HEK293 (cell line): ENCODE measurements around the gene CRISP1.

Source experiments
- CTCF ChIA-PET: fragments of 350-600 bp; formaldehyde crosslinking; extraction: SDS; loops from one replicate; lab custom pipeline; 2021; ENCODE audit warnings: antibody characterized with exemption; lab: Yijun Ruan, JAX
- POLR2A ChIA-PET: fragments of 300-600 bp; formaldehyde crosslinking; extraction: SDS; loops from one replicate; lab custom pipeline; 2020; ENCODE audit warnings: antibody characterized with exemption, inconsistent platforms; lab: Yijun Ruan, JAX
- H3K27ac ChIP-seq: fragments of 200-500 bp; sonication (Bioruptor generic); 2 replicates; pipeline ENCODE4 v1.5.1; 2014; ENCODE audit warnings: low read depth, low read length, control low read depth, inconsistent platforms; ENCODE audit errors: extremely low read depth
- H3K36me3 ChIP-seq, 2 experiments: fragments of 200-500 bp in 1 of 2; sonication (Bioruptor generic) in 1 of 2; 1 replicate in 1 of 2; 2 replicates in 1 of 2; pipeline ENCODE4 v1.5.1; 2014 to 2017; ENCODE audit warnings: inconsistent platforms in 2 of 2, low read length in 2 of 2; ENCODE audit not compliant: control insufficient read depth in 2 of 2, insufficient read depth in 1 of 2
- H3K4me1 ChIP-seq: fragments of 200-500 bp; sonication (Bioruptor generic); 2 replicates; pipeline ENCODE4 v1.5.1; 2014; ENCODE audit warnings: mild to moderate bottlenecking, low read length, inconsistent platforms; ENCODE audit not compliant: control insufficient read depth, insufficient read depth
- H3K4me3 ChIP-seq: 2 replicates; pipeline ENCODE4 v1.5.1; 2011; ENCODE audit warnings: low read depth, mild to moderate bottlenecking, control low read depth, low read length, moderate library complexity
- H3K9me3 ChIP-seq: fragments of 200-500 bp; sonication (Bioruptor generic); 2 replicates; pipeline ENCODE4 v1.5.1; 2014; ENCODE audit warnings: low read depth, low read length, inconsistent platforms; ENCODE audit not compliant: control insufficient read depth, insufficient read depth
- GLIS2 ChIP-seq: fragments of 450-650 bp; formaldehyde crosslinking; IDR thresholded peaks from 2 replicates; pipeline ENCODE4 v1.5.1; 2016; ENCODE audit warnings: missing biosample characterization, missing genetic modification characterization
- KLF9 ChIP-seq: fragments of 450-650 bp; formaldehyde crosslinking; IDR thresholded peaks from 2 replicates; pipeline ENCODE4 v1.5.1; 2016; ENCODE audit warnings: missing biosample characterization, missing genetic modification characterization, low read depth
- PRDM6 ChIP-seq: fragments of 450-650 bp; formaldehyde crosslinking; IDR thresholded peaks from 2 replicates; pipeline ENCODE4 v1.5.1; 2017; ENCODE audit warnings: missing biosample characterization, missing genetic modification characterization
- TSHZ1 ChIP-seq: fragments of 450-650 bp; formaldehyde crosslinking; IDR thresholded peaks from 2 replicates; pipeline ENCODE4 v1.5.1; 2016; ENCODE audit warnings: missing biosample characterization, missing genetic modification characterization, borderline replicate concordance
- ZFP69B ChIP-seq: fragments of 450-650 bp; formaldehyde crosslinking; IDR thresholded peaks from 2 replicates; pipeline ENCODE4 v1.5.1; 2016; ENCODE audit warnings: missing biosample characterization, missing genetic modification characterization
- ZNF121 ChIP-seq: fragments of 450-650 bp; formaldehyde crosslinking; IDR thresholded peaks from 2 replicates; pipeline ENCODE4 v1.5.1; 2016; ENCODE audit warnings: missing biosample characterization, missing genetic modification characterization
- ZNF133 ChIP-seq: fragments of 450-650 bp; formaldehyde crosslinking; IDR thresholded peaks from 2 replicates; pipeline ENCODE4 v1.5.1; 2016; ENCODE audit warnings: missing biosample characterization, missing genetic modification characterization
- ZNF18 ChIP-seq: fragments of 450-650 bp; formaldehyde crosslinking; IDR thresholded peaks from 2 replicates; pipeline ENCODE4 v1.5.1; 2016; ENCODE audit warnings: missing biosample characterization, missing genetic modification characterization
- ZNF202 ChIP-seq: fragments of 450-650 bp; formaldehyde crosslinking; IDR thresholded peaks from 2 replicates; pipeline ENCODE4 v1.5.1; 2016; ENCODE audit warnings: missing biosample characterization, missing genetic modification characterization, borderline replicate concordance
- ZNF24 ChIP-seq: fragments of 450-650 bp; formaldehyde crosslinking; IDR thresholded peaks from 2 replicates; pipeline ENCODE4 v1.5.1; 2016; ENCODE audit warnings: missing biosample characterization, missing genetic modification characterization
- ZNF266 ChIP-seq: fragments of 450-650 bp; formaldehyde crosslinking; IDR thresholded peaks from 2 replicates; pipeline ENCODE4 v1.5.1; 2016; ENCODE audit warnings: missing biosample characterization, missing genetic modification characterization, low read depth
- ZNF280C ChIP-seq: fragments of 450-650 bp; formaldehyde crosslinking; IDR thresholded peaks from 2 replicates; pipeline ENCODE4 v1.5.1; 2016; ENCODE audit warnings: missing biosample characterization, missing genetic modification characterization
- ZNF324 ChIP-seq: fragments of 450-650 bp; formaldehyde crosslinking; IDR thresholded peaks from 2 replicates; pipeline ENCODE4 v1.5.1; 2016; ENCODE audit warnings: missing biosample characterization, missing genetic modification characterization
- ZNF426 ChIP-seq: fragments of 450-650 bp; formaldehyde crosslinking; IDR thresholded peaks from 2 replicates; pipeline ENCODE4 v1.5.1; 2017; ENCODE audit warnings: missing biosample characterization, missing genetic modification characterization, mild to moderate bottlenecking, inconsistent platforms, moderate library complexity
- ZNF501 ChIP-seq: fragments of 450-650 bp; formaldehyde crosslinking; IDR thresholded peaks from 2 replicates; pipeline ENCODE4 v1.5.1; 2016; ENCODE audit warnings: missing biosample characterization, missing genetic modification characterization
- ZNF585B ChIP-seq: fragments of 450-650 bp; formaldehyde crosslinking; IDR thresholded peaks from 2 replicates; pipeline ENCODE4 v1.5.1; 2016; ENCODE audit warnings: missing biosample characterization, missing genetic modification characterization
- ZNF610 ChIP-seq: fragments of 450-650 bp; formaldehyde crosslinking; IDR thresholded peaks from 2 replicates; pipeline ENCODE4 v1.5.1; 2016; ENCODE audit warnings: missing biosample characterization, missing genetic modification characterization, borderline replicate concordance
- ZNF629 ChIP-seq: fragments of 450-650 bp; formaldehyde crosslinking; IDR thresholded peaks from 2 replicates; pipeline ENCODE4 v1.5.1; 2017; ENCODE audit warnings: missing biosample characterization, missing genetic modification characterization
- TF ChIP-seq, protein P1 (sequence below): fragments of 450-650 bp; formaldehyde crosslinking; IDR thresholded peaks from 2 replicates; pipeline ENCODE4 v1.5.1; 2016; ENCODE audit warnings: missing biosample characterization, missing genetic modification characterization

CRISP1 gene

DNA sequence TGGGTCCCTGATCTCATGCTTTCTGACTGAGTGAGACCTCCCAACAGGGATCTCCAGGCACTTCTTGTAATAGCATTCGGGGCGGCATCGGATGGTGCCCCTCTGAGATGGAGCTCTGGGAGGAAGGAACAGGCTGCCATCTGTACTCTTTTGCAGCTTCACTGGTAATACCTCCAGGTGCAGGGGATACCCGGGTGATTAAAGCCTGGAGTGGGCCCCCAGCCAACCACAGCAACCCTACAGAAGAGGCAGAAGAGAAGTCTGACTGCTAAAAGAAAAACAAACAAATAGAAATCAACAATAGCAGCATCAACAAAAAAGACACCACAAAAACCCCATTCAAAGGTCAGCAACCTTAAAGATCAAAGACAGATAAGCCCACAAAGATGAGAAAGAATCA is 60.2 kb downstream of the CRISP1 start:
- H3K36me3 ChIP-seq = no peaks in the 10 kb centered on the region
- ChIA-PET POLR2A (no interaction called here), CTCF (no interaction called here)
- no peaks in the 10 kb centered on the region for H3K9me3 ChIP-seq
- no peaks in the 10 kb centered on the region for H3K4me1 ChIP-seq
- no peak overlapping the region for H3K27ac ChIP-seq
- TF ChIP-seq ZNF18 (tag by site-specific recombination) (no peak), ZNF629 (tag by site-specific recombination) (no peak), ZNF266 (tag by site-specific recombination) (no peak), ZFP69B (tag by site-specific recombination) (no peak), ZNF426 (tag by site-specific recombination) (no peak), ZNF610 (no peak), ZNF324 (tag by site-specific recombination) (no peak), ZNF585B (tag by site-specific recombination) (no peak), ZNF280C (tag by site-specific recombination) (no peak), PRDM6 (no peak), GLIS2 (tag by site-specific recombination) (no peak), ZNF24 (tag by site-specific recombination) (no peak), KLF9 (tag by site-specific recombination) (no peak), ZNF501 (tag by site-specific recombination) (no peak), ZNF133 (tag by site-specific recombination) (no peak), ZNF202 (tag by site-specific recombination) (no peak), ZNF121 (tag by site-specific recombination) (no peak), TSHZ1 (tag by site-specific recombination) (no peak)
- TF ChIP-seq, protein P1, sequence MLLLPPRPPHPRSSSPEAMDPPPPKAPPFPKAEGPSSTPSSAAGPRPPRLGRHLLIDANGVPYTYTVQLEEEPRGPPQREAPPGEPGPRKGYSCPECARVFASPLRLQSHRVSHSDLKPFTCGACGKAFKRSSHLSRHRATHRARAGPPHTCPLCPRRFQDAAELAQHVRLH (tag by site-specific recombination) = no peak
- no peak overlapping the region for H3K4me3 ChIP-seq
